ENCODE measurements around the gene SFXN5.
"Not testable (repeated sequence)": the region's sequence is repeated elsewhere in the genome, so short reads cannot be mapped to it uniquely, and the experiment has no call there.

SFXN5 gene

GRCh38 chr2:73069855-73070642 is 1.5 kb downstream of the SFXN5 start:
- Histone ChIP-seq H3K4me3 (IDR thresholded peaks at IDR 0.05; ENCODE audit: insufficient read depth, low read depth, low read length) (no peak overlapping the region), H3K36me3 (ENCODE audit: insufficient read depth) (no peaks in the 10 kb centered on the region), H4K20me1 (ENCODE audit: insufficient read depth) (no peaks in the 10 kb centered on the region), H3K4me2 (peak overlapping the region; percentile 69), H3K79me2 (ENCODE audit: insufficient read depth, low read depth) (peaks cover 4% of the 10 kb centered on the region; the same call in 1 of the 2 replicates), H2AFZ (ENCODE audit: low read depth) (peak overlapping the region; percentile 96), H3K27ac (peak overlapping the region; percentile 64; the same call in 1 of the 2 replicates), H3K9ac (peak overlapping the region; percentile 86), H3K4me1 (ENCODE audit: low read depth, poor library complexity, severe bottlenecking) (peaks cover 13% of the 10 kb centered on the region), H3K27me3 (ENCODE audit: insufficient read depth, low read depth) (no peaks in the 10 kb centered on the region)
- TF ChIP-seq, protein P1, sequence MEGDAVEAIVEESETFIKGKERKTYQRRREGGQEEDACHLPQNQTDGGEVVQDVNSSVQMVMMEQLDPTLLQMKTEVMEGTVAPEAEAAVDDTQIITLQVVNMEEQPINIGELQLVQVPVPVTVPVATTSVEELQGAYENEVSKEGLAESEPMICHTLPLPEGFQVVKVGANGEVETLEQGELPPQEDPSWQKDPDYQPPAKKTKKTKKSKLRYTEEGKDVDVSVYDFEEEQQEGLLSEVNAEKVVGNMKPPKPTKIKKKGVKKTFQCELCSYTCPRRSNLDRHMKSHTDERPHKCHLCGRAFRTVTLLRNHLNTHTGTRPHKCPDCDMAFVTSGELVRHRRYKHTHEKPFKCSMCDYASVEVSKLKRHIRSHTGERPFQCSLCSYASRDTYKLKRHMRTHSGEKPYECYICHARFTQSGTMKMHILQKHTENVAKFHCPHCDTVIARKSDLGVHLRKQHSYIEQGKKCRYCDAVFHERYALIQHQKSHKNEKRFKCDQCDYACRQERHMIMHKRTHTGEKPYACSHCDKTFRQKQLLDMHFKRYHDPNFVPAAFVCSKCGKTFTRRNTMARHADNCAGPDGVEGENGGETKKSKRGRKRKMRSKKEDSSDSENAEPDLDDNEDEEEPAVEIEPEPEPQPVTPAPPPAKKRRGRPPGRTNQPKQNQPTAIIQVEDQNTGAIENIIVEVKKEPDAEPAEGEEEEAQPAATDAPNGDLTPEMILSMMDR (conservative IDR thresholded peaks at IDR 0.05; ENCODE audit: low read depth, low read length) = no peak

GRCh38 chr2:73069041-73069854 is 2.3 kb downstream of the SFXN5 start:
- Histone ChIP-seq H3K27ac (no peak overlapping the region), H3K27me3 (ENCODE audit: insufficient read depth, low read depth) (no peaks in the 10 kb centered on the region), H3K4me1 (ENCODE audit: low read depth, poor library complexity, severe bottlenecking) (peaks cover 13% of the 10 kb centered on the region), H3K36me3 (ENCODE audit: insufficient read depth) (no peaks in the 10 kb centered on the region), H3K4me3 (IDR thresholded peaks at IDR 0.05; ENCODE audit: insufficient read depth, low read depth, low read length) (no peak overlapping the region), H2AFZ (ENCODE audit: low read depth) (no peak overlapping the region), H3K4me2 (peak overlapping the region; percentile 69), H4K20me1 (ENCODE audit: insufficient read depth) (no peaks in the 10 kb centered on the region), H3K79me2 (ENCODE audit: insufficient read depth, low read depth) (peaks cover 8% of the 10 kb centered on the region; the same call in 1 of the 2 replicates), H3K9ac (0 out of 2 replicates have a peak overlapping the region, but pooled peaks have one; percentile 86)
- TF ChIP-seq, protein P1 (conservative IDR thresholded peaks at IDR 0.05; ENCODE audit: low read depth, low read length) = no peak

- H3K79me2 ChIP-seq (ENCODE audit: insufficient read depth, low read depth) = peaks cover 9% of the 10 kb centered on the region; the same call in 1 of the 2 replicates
- peaks cover 13% of the 10 kb centered on the region for H3K4me1 ChIP-seq (ENCODE audit: low read depth, poor library complexity, severe bottlenecking)
- H3K9ac ChIP-seq = no peak overlapping the region
- no peak overlapping the region for H3K4me3 ChIP-seq (IDR thresholded peaks at IDR 0.05; ENCODE audit: insufficient read depth, low read depth, low read length)
- H4K20me1 ChIP-seq (ENCODE audit: insufficient read depth) = no peaks in the 10 kb centered on the region
- no peak overlapping the region for H3K27ac ChIP-seq
- H3K4me2 ChIP-seq = no peak overlapping the region
- TF ChIP-seq, protein P1 (conservative IDR thresholded peaks at IDR 0.05; ENCODE audit: low read depth, low read length) = no peak
- no peak overlapping the region for H2AFZ ChIP-seq (ENCODE audit: low read depth)
- no peaks in the 10 kb centered on the region for H3K27me3 ChIP-seq (ENCODE audit: insufficient read depth, low read depth)
- H3K36me3 ChIP-seq (ENCODE audit: insufficient read depth) = no peaks in the 10 kb centered on the region
These were observed 3.4 kb downstream of the SFXN5 start for GRCh38 chr2:73068147-73068546.

- no peak overlapping the region for H3K27ac ChIP-seq
- no peak overlapping the region for H2AFZ ChIP-seq (ENCODE audit: low read depth)
- H3K9ac ChIP-seq = no peak overlapping the region
- no peak overlapping the region for H3K4me2 ChIP-seq
- no peaks in the 10 kb centered on the region for H4K20me1 ChIP-seq (ENCODE audit: insufficient read depth)
- H3K79me2 ChIP-seq (ENCODE audit: insufficient read depth, low read depth) = peaks cover 9% of the 10 kb centered on the region; the same call in 1 of the 2 replicates
- H3K27me3 ChIP-seq (ENCODE audit: insufficient read depth, low read depth) = no peaks in the 10 kb centered on the region
- peaks cover 10% of the 10 kb centered on the region for H3K4me1 ChIP-seq (ENCODE audit: low read depth, poor library complexity, severe bottlenecking)
- no peak overlapping the region for H3K4me3 ChIP-seq (IDR thresholded peaks at IDR 0.05; ENCODE audit: insufficient read depth, low read depth, low read length)
- TF ChIP-seq, protein P1 (conservative IDR thresholded peaks at IDR 0.05; ENCODE audit: low read depth, low read length) = no peak
- no peaks in the 10 kb centered on the region for H3K36me3 ChIP-seq (ENCODE audit: insufficient read depth)
These were observed 4.5 kb downstream of the SFXN5 start for GRCh38 chr2:73067043-73067442.

- H2AFZ ChIP-seq (ENCODE audit: low read depth); H3K9ac ChIP-seq; H3K4me2 ChIP-seq; H3K4me3 ChIP-seq (IDR thresholded peaks at IDR 0.05; ENCODE audit: insufficient read depth, low read depth, low read length); H4K20me1 ChIP-seq (ENCODE audit: insufficient read depth); H3K36me3 ChIP-seq (ENCODE audit: insufficient read depth); H3K27me3 ChIP-seq (ENCODE audit: insufficient read depth, low read depth); H3K79me2 ChIP-seq (ENCODE audit: insufficient read depth, low read depth); H3K4me1 ChIP-seq (ENCODE audit: low read depth, poor library complexity, severe bottlenecking); H3K27ac ChIP-seq: not testable (repeated sequence)
These were observed 6.4 kb downstream of the SFXN5 start for GRCh38 chr2:73065070-73065469.

Measured in KMS-11 (cell line).